Adipocyte (in vitro differentiated cells): Measurements from ENCODE around the gene KIF25.
A peak's percentile ranks its signal among the peaks of the same experiment; 100 is the strongest.
"Not testable (repeated sequence)": the region's sequence is repeated elsewhere in the genome, so short reads cannot be mapped to it uniquely, and the experiment has no call there.

Experiments used
- DNase-seq: peaks from one replicate; pipeline ENCODE4 v3.0.0-alpha.2; 2015; ENCODE audit warnings: low read depth
- H3K27me3 ChIP-seq: replicated peaks from 2 replicates; pipeline ENCODE4 v1.7.0; 2013; ENCODE audit warnings: mild to moderate bottlenecking, low read length, moderate library complexity; ENCODE audit not compliant: control insufficient read depth, insufficient read depth
- H3K36me3 ChIP-seq: 2 replicates; pipeline ENCODE4 v1.7.0; 2013; ENCODE audit warnings: low read length, mild to moderate bottlenecking, moderate library complexity; ENCODE audit not compliant: control insufficient read depth, insufficient read depth, severe bottlenecking
- H3K4me1 ChIP-seq: 2 replicates; pipeline ENCODE4 v1.7.0; 2013; ENCODE audit warnings: mild to moderate bottlenecking, low read length, moderate library complexity; ENCODE audit not compliant: control insufficient read depth, insufficient read depth
- H3K4me3 ChIP-seq: 2 replicates; pipeline ENCODE4 v1.7.0; 2013; ENCODE audit warnings: mild to moderate bottlenecking, low read length, moderate library complexity
- H3K9ac ChIP-seq: 2 replicates; pipeline ENCODE4 v1.7.0; 2013; ENCODE audit warnings: mild to moderate bottlenecking, low read length, moderate library complexity
- H3K9me3 ChIP-seq: 2 replicates; pipeline ENCODE4 v1.7.0; 2013; ENCODE audit warnings: mild to moderate bottlenecking, low read length, moderate library complexity; ENCODE audit not compliant: control insufficient read depth

Gene KIF25

DNA sequence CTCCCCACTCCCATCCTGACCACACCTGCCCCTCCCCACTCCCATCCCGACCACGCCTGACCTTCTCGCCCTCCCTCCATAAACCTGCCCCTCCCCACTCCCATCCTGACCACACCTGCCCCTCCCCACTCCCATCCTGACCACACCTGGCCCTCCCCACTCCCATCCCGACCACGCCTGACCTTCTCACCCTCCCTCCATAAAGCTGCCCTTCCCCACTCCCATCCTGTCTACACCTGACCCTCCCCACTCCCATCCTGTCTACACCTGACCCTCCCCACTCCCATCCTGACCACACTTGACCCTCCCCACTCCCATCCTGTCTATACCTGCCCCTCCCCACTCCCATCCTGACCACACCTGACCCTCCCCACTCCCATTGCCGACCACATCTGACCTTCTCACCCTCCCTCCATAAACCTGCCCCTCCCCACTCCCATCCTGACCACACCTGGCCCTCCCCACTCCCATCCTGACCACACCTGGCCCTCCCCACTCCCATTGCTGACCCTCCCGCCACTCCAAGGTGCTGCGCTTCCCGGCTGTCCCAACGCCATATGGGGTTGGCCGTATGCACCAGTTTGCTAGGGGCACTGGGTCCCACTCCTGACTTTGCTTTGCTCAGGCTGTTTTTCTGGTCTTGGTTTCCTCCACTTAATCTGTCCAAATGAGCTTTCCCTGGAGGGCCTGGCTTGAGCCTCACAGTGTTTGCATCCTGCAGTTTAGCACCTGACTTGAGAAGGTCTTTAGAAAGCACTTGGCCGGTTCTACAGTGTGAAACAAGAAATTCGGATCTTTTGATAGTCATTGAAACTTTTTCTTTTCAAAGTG lies 2.9 kb downstream of the KIF25 start:
- H3K9ac ChIP-seq, result no peak overlapping the region
- H3K36me3 ChIP-seq, result no peaks in the 10 kb centered on the region
- H3K27me3 ChIP-seq, result peaks cover 16% of the 10 kb centered on the region
- no peaks in the 10 kb centered on the region for H3K9me3 ChIP-seq
- DNase-seq, result no peak
- no peak overlapping the region for H3K4me3 ChIP-seq
- peaks cover 8% of the 10 kb centered on the region for H3K4me1 ChIP-seq

DNA sequence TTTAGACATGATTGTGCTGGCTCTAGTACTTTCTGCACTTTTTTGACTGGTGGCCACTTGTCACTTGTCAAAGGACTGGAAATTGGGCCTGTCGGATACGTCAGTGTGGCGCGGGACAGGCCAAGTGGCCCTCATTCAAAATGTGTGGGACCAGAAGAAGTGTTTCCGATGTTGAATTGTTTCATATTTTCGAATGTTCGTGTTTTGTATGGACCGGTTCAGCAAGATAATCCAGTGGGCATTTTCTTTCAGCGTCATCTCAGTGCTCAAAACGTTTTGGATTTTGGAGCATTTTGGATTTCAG lies 3.5 kb downstream of the KIF25 start:
- peaks cover 16% of the 10 kb centered on the region for H3K27me3 ChIP-seq
- no peaks in the 10 kb centered on the region for H3K36me3 ChIP-seq
- DNase-seq, result no peak

DNA sequence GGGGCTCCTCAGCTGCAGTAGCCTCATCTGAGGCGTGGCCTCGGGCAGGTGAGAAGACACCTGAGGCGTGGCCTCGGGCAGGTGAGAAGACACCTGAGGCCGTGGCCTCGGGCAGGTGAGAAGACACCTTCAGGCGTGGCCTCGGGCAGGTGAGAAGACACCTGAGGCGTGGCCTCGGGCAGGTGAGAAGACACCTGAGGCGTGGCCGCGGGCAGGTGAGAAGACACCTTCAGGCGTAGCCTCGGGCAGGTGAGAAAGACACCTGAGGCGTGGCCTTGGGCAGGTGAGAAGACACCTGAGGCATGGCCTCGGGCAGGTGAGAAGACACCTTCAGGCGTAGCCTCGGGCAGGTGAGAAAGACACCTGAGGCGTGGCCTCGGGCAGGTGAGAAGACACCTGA lies 4.0 kb downstream of the KIF25 start:
- not testable (repeated sequence) for H3K4me1 ChIP-seq, H3K9ac ChIP-seq, DNase-seq, H3K4me3 ChIP-seq, H3K36me3 ChIP-seq, H3K9me3 ChIP-seq
- peaks cover 16% of the 10 kb centered on the region for H3K27me3 ChIP-seq

More for the DNA sequence above, 3.5 kb downstream of the KIF25 start:
- Histone ChIP-seq H3K4me3 (no peak overlapping the region), H3K9ac (no peak overlapping the region), H3K9me3 (no peaks in the 10 kb centered on the region), H3K4me1 (peaks cover 8% of the 10 kb centered on the region)

DNA sequence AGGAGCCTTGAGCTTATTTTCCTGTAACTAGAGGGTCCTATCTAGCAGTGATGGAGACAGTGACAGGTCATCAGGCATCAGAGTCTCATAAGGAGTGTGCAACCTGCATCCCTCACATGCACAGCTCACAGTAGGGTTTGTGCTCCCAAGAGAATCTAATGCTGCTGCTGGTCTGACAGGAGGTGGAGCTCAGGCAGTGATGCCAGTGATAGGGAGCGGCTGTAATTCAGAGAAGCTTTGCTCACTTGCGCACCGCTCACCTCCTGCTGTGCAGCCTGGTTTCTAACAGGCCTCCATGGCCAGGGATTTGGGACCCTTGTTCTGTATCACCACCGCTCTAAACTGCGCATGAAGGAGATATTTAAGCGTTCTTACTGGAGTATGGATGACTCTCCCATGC lies 5.3 kb downstream of the KIF25 start:
- peaks cover 15% of the 10 kb centered on the region for H3K4me1 ChIP-seq
- peaks cover 12% of the 10 kb centered on the region for H3K27me3 ChIP-seq
- no peaks in the 10 kb centered on the region for H3K9me3 ChIP-seq
- H3K36me3 ChIP-seq, result no peaks in the 10 kb centered on the region
- DNase-seq, result no peak
- no peak overlapping the region for H3K4me3 ChIP-seq
- H3K9ac ChIP-seq, result no peak overlapping the region

DNA sequence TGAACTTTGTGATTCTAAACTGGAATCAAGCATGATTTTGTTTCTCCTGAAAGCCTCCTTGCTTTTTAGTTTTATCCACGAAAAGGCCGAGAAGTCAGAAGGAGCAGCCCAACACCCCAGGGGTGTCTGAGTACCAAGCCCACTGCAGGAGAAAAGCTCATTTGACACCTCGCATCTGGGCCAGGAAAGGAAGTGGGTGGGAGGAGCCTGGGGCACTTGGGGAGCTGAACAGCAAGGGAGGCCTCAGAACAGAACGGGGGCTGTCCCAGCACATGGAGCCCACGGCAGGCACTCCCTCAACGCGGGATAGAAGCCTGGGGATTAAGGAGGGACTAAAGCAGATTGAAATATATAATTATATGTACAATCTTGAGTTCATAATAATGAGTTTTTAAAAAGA lies 6.6 kb downstream of the KIF25 start:
- Histone ChIP-seq H3K9me3 (peaks cover 8% of the 10 kb centered on the region), H3K27me3 (peaks cover 10% of the 10 kb centered on the region), H3K4me3 (no peak overlapping the region), H3K9ac (no peak overlapping the region), H3K4me1 (peaks cover 7% of the 10 kb centered on the region), H3K36me3 (no peaks in the 10 kb centered on the region)
- DNase-seq, result no peak

DNA sequence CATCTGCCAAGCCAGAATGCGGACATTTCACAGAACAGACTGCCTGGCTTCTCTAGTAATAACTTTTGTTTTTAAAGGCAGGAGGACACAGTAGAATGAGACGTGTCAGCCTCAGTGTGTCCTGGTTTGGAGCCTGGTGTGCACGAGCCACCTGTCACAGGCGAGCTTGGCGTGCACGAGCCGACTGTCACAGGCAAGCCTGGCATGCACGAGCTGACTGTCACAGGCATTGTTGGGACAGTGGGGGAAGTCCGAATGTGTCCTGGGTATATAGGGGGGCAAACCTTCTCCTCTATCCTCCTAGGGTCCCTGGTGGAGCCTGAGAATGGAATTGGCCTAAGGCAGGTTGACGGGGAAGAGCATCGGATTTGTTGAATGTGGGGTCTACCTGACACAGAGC lies 7.5 kb downstream of the KIF25 start:
- Histone ChIP-seq H3K4me1 (peaks cover 7% of the 10 kb centered on the region), H3K27me3 (peaks cover 10% of the 10 kb centered on the region), H3K36me3 (no peaks in the 10 kb centered on the region), H3K4me3 (no peak overlapping the region), H3K9ac (no peak overlapping the region), H3K9me3 (peaks cover 12% of the 10 kb centered on the region)
- no peak for DNase-seq

DNA sequence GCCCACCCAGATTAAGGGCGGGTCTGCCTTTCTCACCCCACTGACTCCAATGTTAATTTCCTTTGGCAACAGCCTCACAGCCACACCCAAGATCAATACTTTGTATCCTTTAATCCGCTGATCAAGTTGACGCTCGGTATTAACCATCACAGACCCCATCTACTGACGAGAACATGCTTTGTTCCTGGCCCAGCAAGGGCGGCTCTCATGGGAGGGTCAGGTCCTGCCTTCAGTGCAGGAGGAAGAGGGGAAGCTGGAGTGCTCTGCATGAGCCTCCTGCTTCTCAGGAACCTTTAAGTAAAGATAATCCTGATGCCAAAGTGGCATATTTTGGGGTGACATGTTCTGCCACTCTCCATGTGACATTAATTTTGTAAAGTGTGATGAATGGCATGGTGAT lies 8.3 kb downstream of the KIF25 start:
- Histone ChIP-seq H3K27me3 (peaks cover 10% of the 10 kb centered on the region), H3K4me3 (no peak overlapping the region), H3K9me3 (peaks cover 20% of the 10 kb centered on the region), H3K4me1 (peaks cover 7% of the 10 kb centered on the region), H3K9ac (no peak overlapping the region), H3K36me3 (no peaks in the 10 kb centered on the region)
- DNase-seq, result no peak

DNA sequence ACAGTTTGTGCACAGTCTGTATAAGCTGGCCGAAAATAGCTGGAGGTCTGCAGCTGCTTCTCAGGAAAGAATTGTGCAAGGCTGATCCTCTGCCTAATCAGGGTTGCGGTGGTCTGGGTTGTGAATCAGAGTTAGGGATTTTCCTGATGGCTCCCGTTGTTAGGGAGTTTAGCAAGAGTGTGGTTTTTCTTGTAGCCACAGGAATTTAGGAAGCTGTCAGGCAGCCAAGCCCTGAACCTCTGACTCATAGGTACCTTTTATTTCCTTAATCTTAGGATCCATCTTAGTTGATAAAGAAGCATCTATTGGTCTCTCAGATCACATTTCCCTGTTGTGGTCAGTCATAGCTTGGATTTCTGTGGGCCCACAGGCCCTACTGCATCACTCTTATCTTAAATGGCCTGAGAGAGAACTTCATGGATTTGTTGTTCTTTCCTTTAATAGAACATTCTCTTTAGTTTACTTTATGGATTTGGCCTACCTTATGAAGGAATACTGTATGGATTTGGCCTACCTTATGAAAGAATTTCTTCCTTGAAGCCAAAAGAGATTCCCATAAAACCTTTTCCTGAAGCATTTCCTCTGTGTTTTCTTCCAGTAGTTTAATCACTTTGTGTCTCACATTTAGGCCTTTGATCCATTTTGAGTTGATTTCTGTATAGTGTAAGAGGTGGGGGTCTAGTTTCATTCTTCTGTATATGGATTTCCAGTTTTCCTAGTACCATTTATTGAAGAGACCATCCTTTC lies 10.3 kb downstream of the KIF25 start:
- peak; percentile 87 for DNase-seq
- H3K9ac ChIP-seq, result no peak overlapping the region
- peaks cover 40% of the 10 kb centered on the region for H3K9me3 ChIP-seq
- no peaks in the 10 kb centered on the region for H3K36me3 ChIP-seq
- no peak overlapping the region for H3K4me3 ChIP-seq
- peaks cover 5% of the 10 kb centered on the region for H3K27me3 ChIP-seq
- peaks cover 7% of the 10 kb centered on the region for H3K4me1 ChIP-seq

DNA sequence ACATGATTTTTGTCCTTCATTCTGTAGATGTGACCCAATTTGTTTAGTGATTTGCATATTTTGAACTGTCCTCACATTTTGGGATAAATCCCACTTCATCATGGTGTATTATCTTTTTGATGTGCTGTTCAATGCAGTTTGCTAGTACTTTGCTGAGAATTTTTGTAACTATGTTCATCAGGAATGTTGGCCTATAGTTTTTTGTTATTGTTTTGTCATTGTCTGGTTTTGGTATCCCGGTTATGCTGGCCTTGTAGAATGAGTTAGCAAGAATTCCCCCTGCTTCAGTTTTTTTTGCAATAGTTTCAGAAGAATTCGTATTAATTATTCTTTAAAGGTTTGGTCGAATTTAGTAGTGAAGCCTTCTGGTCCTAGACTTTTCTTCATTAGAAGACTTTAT lies 11.9 kb downstream of the KIF25 start:
- H3K9ac ChIP-seq, result no peak overlapping the region
- H3K9me3 ChIP-seq, result peaks cover 40% of the 10 kb centered on the region
- H3K4me3 ChIP-seq, result no peak overlapping the region
- H3K4me1 ChIP-seq, result peaks cover 7% of the 10 kb centered on the region
- no peaks in the 10 kb centered on the region for H3K36me3 ChIP-seq
- no peak for DNase-seq
- peaks cover 5% of the 10 kb centered on the region for H3K27me3 ChIP-seq

DNA sequence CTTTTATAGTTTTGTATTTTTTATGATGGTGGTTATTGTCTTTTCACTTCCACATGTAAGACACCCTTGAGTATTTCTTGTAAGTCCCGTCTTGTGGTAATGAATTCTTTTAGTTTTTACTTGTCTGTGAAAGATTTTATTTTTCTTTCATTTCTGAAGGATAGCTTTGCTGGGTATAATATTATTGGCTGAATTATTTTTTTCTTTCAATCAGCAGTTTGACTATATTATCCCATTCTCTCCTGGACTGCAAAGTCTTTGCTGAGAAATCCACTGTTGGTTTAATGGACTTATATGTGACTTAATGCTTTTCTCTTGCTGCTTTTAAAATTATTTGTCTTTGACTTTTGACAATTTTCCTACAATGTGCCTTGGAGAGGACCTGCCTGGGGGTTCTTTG lies 13.8 kb downstream of the KIF25 start:
- H3K27me3 ChIP-seq, result peaks cover 14% of the 10 kb centered on the region
- H3K9ac ChIP-seq, result no peak overlapping the region
- peaks cover 53% of the 10 kb centered on the region for H3K9me3 ChIP-seq
- DNase-seq, result no peak
- peaks cover 7% of the 10 kb centered on the region for H3K4me1 ChIP-seq
- H3K4me3 ChIP-seq, result peak overlapping the region; percentile 18
- H3K36me3 ChIP-seq, result no peaks in the 10 kb centered on the region

DNA sequence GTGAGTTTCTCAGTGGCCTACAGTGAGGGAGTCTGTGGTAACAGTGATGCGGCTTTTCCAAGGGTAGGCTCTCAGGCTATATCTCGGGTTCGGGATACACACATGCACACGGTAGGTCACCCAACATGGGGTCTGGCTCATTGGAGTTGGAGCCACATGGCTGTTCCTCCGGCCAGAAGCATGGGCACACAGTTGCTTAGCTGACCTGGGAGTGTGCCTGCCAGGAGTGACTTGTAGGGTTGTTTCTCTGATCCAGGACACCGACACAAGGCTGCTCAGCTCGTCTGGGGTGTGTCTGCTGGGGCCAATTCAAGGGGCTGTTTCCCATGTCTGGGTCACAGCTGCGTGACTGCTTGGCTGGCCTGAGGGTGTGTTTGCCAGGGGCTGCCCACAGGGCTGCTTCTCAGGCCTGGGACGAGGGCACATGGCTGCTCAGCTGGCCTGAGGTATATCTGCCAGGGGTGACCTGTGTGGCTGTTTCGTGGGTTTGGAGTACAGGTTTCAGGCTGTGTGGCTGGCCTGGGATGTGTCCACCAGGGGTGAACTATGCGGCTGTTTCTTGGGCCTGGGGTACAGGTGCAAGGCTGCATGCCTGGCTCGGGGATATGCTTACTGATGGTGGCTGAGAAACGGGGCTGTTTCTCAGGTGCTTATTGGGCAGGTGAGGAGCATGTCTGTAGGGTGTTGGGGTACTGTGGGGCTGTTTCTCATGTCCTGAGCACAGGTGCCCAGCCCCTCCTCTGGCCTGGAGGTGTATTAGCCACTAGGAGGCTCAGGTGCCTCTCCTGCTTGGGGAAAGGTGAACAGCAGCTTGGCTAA lies 15.2 kb downstream of the KIF25 start:
- Histone ChIP-seq H3K4me1 (no peaks in the 10 kb centered on the region), H3K9me3 (peaks cover 53% of the 10 kb centered on the region), H3K4me3 (no peak overlapping the region), H3K27me3 (peaks cover 24% of the 10 kb centered on the region), H3K36me3 (no peaks in the 10 kb centered on the region), H3K9ac (no peak overlapping the region)
- DNase-seq, result no peak
